A673 (cell line): ENCODE measurements around the gene SH2D4B.

Source experiments
- CTCF ChIP-seq: fragments of 300-800, 200-600 bp; sonication (generic); conservative IDR thresholded peaks from 2 replicates; pipeline ENCODE4 v1.5.1; 2017; ENCODE audit warnings: low read depth, mild to moderate bottlenecking, antibody characterized with exemption, low read length, moderate library complexity, mixed read lengths
- EZH2 ChIP-seq: fragments of 200-600 bp; sonication (generic); IDR thresholded peaks from 2 replicates; pipeline ENCODE4 v1.6.1; 2017; ENCODE audit warnings: borderline replicate concordance, low read depth, mild to moderate bottlenecking, mixed read lengths, antibody characterized with exemption, low read length; ENCODE audit not compliant: poor library complexity, severe bottlenecking

GRCh38 chr10:80555415-80555814 lies 17.7 kb downstream of the SH2D4B start:
- TF ChIP-seq CTCF (no peak), EZH2 (no peak)
